ENCODE measurements around the gene NUDT8. TPM values are rescaled to one million over a fixed set of nuclear protein-coding genes. Genes with fewer than 3 reads are reported as not detected.

The NUDT8 gene
- total and polyA plus RNA-seq, 2 experiments from 2014 or later = 5.0 to 15.1 TPM

GRCh38 chr11:67667490-67668191, 37.9 kb upstream of the NUDT8 start (continued):
- no peak for TF ChIP-seq REST (IDR thresholded peaks at IDR 0.05; ENCODE audit: unreplicated experiment)

GRCh38 chr11:67666676-67667489, 37.1 kb upstream of the NUDT8 start:
- Histone ChIP-seq H3K36me3 (ENCODE audit: insufficient read depth) (no peaks in the 10 kb centered on the region), H3K79me2 (replicated peaks; ENCODE audit: insufficient read depth) (no peaks in the 10 kb centered on the region)
- TF ChIP-seq EZH2phosphoT487 (IDR thresholded peaks at IDR 0.05; ENCODE audit: unreplicated experiment) (no peak), EZH2 (IDR thresholded peaks at IDR 0.05; ENCODE audit: low read depth, unreplicated experiment) (no peak), ZNF114 (CRISPR knock-in tag; IDR thresholded peaks at IDR 0.05) (no peak), REST (IDR thresholded peaks at IDR 0.05; ENCODE audit: unreplicated experiment) (no peak), POLR2AphosphoS5 (IDR thresholded peaks at IDR 0.05; ENCODE audit: low read depth) (no peak), CREB1 (CRISPR knock-in tag; IDR thresholded peaks at IDR 0.05; ENCODE audit: low read depth) (no peak), NANOG (IDR thresholded peaks at IDR 0.05; ENCODE audit: borderline replicate concordance) (no peak), ZNF331 (CRISPR knock-in tag; IDR thresholded peaks at IDR 0.05; ENCODE audit: low read depth) (no peak), ETS1 (IDR thresholded peaks at IDR 0.05) (no peak), JUNB (IDR thresholded peaks at IDR 0.05; ENCODE audit: unreplicated experiment) (no peak), CTCF (conservative IDR thresholded peaks at IDR 0.05; ENCODE audit: low read depth in 2 of 2) (no peak)

More at GRCh38 chr11:67666676-67667489, 37.1 kb upstream of the NUDT8 start:
- Histone ChIP-seq H3K4me2 (no peak overlapping the region), H2AFZ (no peak overlapping the region), H3K4me3 (no peak overlapping the region), H3K9me2 (ENCODE audit: insufficient read depth) (no peaks in the 10 kb centered on the region), H4K20me1 (replicated peaks; ENCODE audit: insufficient read depth) (no peaks in the 10 kb centered on the region), H3F3A (replicated peaks; ENCODE audit: low read depth) (no peaks in the 10 kb centered on the region), H3K27ac (ENCODE audit: low read depth) (no peak overlapping the region), H3K4me1 (ENCODE audit: insufficient read depth) (no peaks in the 10 kb centered on the region), H3K27me3 (ENCODE audit: insufficient read depth) (no peaks in the 10 kb centered on the region)
- no peaks in the 10 kb centered on the region for H3K4me1 Mint-ChIP-seq
- no peak for DNase-seq (ENCODE audit: low spot score)
- H3K27me3 Mint-ChIP-seq (ENCODE audit: insufficient read depth, low read depth, poor library complexity) = no peaks in the 10 kb centered on the region
- H3K27ac Mint-ChIP-seq = no peak overlapping the region
- no peaks in the 10 kb centered on the region for H3K9me3 Mint-ChIP-seq
- no peak overlapping the region for H3K4me3 Mint-ChIP-seq
- H3K36me3 Mint-ChIP-seq (ENCODE audit: low read depth) = no peaks in the 10 kb centered on the region
- no peak for ATAC-seq

All from GM23338 (cell line).